Liver (tissue), 9 donors: ENCODE results near the gene PPARD. TPM values are rescaled to one million over a fixed set of nuclear protein-coding genes. Genes with fewer than 3 reads are reported as not detected.
A peak's percentile ranks its signal among the peaks of the same experiment; 100 is the strongest.

ENCODE experiments used
- DNase-seq: peaks from one replicate; pipeline ENCODE4 v3.0.0-alpha.2; 2017; ENCODE audit warnings: low spot score
- H3K27ac ChIP-seq, 2 donors: one replicate each; pipeline ENCODE4 v1.7.0; 2013; ENCODE audit warnings: inconsistent platforms in 2 of 2, low read length in 2 of 2, control low read depth in 1 of 2, low read depth in 1 of 2, mild to moderate bottlenecking in 1 of 2
- H3K27me3 ChIP-seq, 4 donors: one replicate each; pipeline versions ENCODE4 v1.6.1 to v1.7.0; 2013; ENCODE audit warnings: low read length in 3 of 4, inconsistent platforms in 1 of 4, mild to moderate bottlenecking in 1 of 4, moderate library complexity in 1 of 4; ENCODE audit not compliant: control insufficient read depth in 4 of 4, insufficient read depth in 4 of 4
- H3K36me3 ChIP-seq, 4 donors: one replicate each; pipeline versions ENCODE4 v1.6.1 to v1.7.0; 2013; ENCODE audit warnings: low read length in 3 of 4, mild to moderate bottlenecking in 3 of 4, low read depth in 1 of 4, moderate library complexity in 1 of 4; ENCODE audit not compliant: control insufficient read depth in 4 of 4, insufficient read depth in 3 of 4
- H3K4me1 ChIP-seq, 4 donors: one replicate each; pipeline versions ENCODE4 v1.6.1 to v1.7.0; 2013; ENCODE audit warnings: low read length in 3 of 4, mild to moderate bottlenecking in 3 of 4, moderate library complexity in 1 of 4; ENCODE audit not compliant: control insufficient read depth in 4 of 4, insufficient read depth in 4 of 4
- H3K4me3 ChIP-seq, 3 donors: one replicate each; pipeline versions ENCODE4 v1.6.1 to v1.7.0; 2013; ENCODE audit warnings: low read length in 3 of 3, control low read depth in 1 of 3, low read depth in 1 of 3, mild to moderate bottlenecking in 1 of 3
- H3K9ac ChIP-seq, 2 donors: one replicate each; pipeline ENCODE4 v1.7.0; 2013; ENCODE audit warnings: low read length in 2 of 2, mild to moderate bottlenecking in 2 of 2, moderate library complexity in 2 of 2, control low read depth in 1 of 2, low read depth in 1 of 2
- H3K9me3 ChIP-seq, 4 donors: one replicate each; pipeline versions ENCODE4 v1.6.1 to v1.7.0; 2013; ENCODE audit warnings: low read length in 3 of 4; ENCODE audit not compliant: control insufficient read depth in 4 of 4
- ATF3 ChIP-seq: IDR thresholded peaks from 2 replicates; pipeline ENCODE4 v1.6.1; 2016; ENCODE audit warnings: antibody characterized with exemption
- EGR1 ChIP-seq, 2 donors: IDR thresholded peaks; 2 replicates each; pipeline ENCODE4 v1.6.1; 2016 to 2018; ENCODE audit warnings: antibody characterized with exemption in 2 of 2, low read depth in 2 of 2
- FOXA1 ChIP-seq: IDR thresholded peaks from 2 replicates; pipeline ENCODE4 v1.6.1; 2016; ENCODE audit warnings: antibody characterized with exemption
- FOXA2 ChIP-seq: IDR thresholded peaks from 2 replicates; pipeline ENCODE4 v1.6.1; 2016; ENCODE audit warnings: antibody characterized with exemption
- GABPA ChIP-seq, 2 donors: IDR thresholded peaks in 1 of 2; conservative IDR thresholded peaks in 1 of 2; 2 replicates each; pipeline ENCODE4 v1.6.1; 2016; ENCODE audit warnings: antibody characterized with exemption in 2 of 2, mild to moderate bottlenecking in 1 of 2, moderate library complexity in 1 of 2
- HNF4A ChIP-seq, 2 donors: conservative IDR thresholded peaks; 2 replicates each; pipeline ENCODE4 v1.6.1; 2016; ENCODE audit warnings: antibody characterized with exemption in 2 of 2, mild to moderate bottlenecking in 2 of 2
- HNF4G ChIP-seq: IDR thresholded peaks from 2 replicates; pipeline ENCODE4 v1.6.1; 2016; ENCODE audit warnings: antibody characterized with exemption
- JUND ChIP-seq, 2 donors: IDR thresholded peaks; 2 replicates each; pipeline ENCODE4 v1.6.1; 2016; ENCODE audit warnings: antibody characterized with exemption in 2 of 2
- NR2F2 ChIP-seq: IDR thresholded peaks from 2 replicates; pipeline ENCODE4 v1.6.1; 2016; ENCODE audit warnings: antibody characterized with exemption
- RAD21 ChIP-seq, 2 donors: IDR thresholded peaks; 2 replicates each; pipeline ENCODE4 v1.6.1; 2016; ENCODE audit warnings: antibody characterized with exemption in 2 of 2, mild to moderate bottlenecking in 2 of 2
- RXRA ChIP-seq, 2 donors: IDR thresholded peaks; 2 replicates each; pipeline ENCODE4 v1.6.1; 2017 to 2018; ENCODE audit warnings: antibody characterized with exemption in 2 of 2, mild to moderate bottlenecking in 1 of 2
- SP1 ChIP-seq: IDR thresholded peaks from 2 replicates; pipeline ENCODE4 v1.6.1; 2018; ENCODE audit warnings: antibody characterized with exemption, mild to moderate bottlenecking
- TAF1 ChIP-seq: conservative IDR thresholded peaks from 2 replicates; pipeline ENCODE4 v1.6.1; 2016; ENCODE audit warnings: antibody characterized with exemption, mild to moderate bottlenecking
- YY1 ChIP-seq: IDR thresholded peaks from 2 replicates; pipeline ENCODE4 v1.6.1; 2016; ENCODE audit warnings: antibody characterized with exemption, mild to moderate bottlenecking
- WGBS: extraction: QIAGEN DNeasy Blood & Tissue Kit; methylation state at CpG from one replicate; pipeline ENCODE4 v1.1.7; 2013; 5-methylcytosine and 5-hydroxymethylcytosine counted together
- polyA plus RNA-seq, 2 donors: library from polyadenylated mRNA; stranded (reverse) in 1 of 2; unstranded in 1 of 2; fragments of 200-250 nt in 1 of 2; fragments of >200 nt in 1 of 2; fragmentation: Nextera tagmentation in 1 of 2; extraction: Ambion mirVana in 1 of 2; gene quantifications; one replicate each; pipeline versions ENCODE4 v1.2.1 to v1.2.3, GENCODE V29; 2013 to 2015
- total RNA-seq, 2 donors: library from RNA; depleted of rRNA; stranded (reverse); fragments of >200 nt; gene quantifications; one replicate each; pipeline ENCODE4 v1.2.3, GENCODE V29; 2014
- TF ChIP-seq, protein P1 (sequence below): IDR thresholded peaks from 2 replicates; pipeline ENCODE4 v1.6.1; 2016; ENCODE audit warnings: antibody characterized with exemption, mild to moderate bottlenecking
- TF ChIP-seq, protein P2 (sequence below): IDR thresholded peaks from 2 replicates; pipeline ENCODE4 v1.6.1; 2016; ENCODE audit warnings: antibody characterized with exemption
- TF ChIP-seq, protein P3 (sequence below): fragments of 150-350 bp; IDR thresholded peaks from 2 replicates; pipeline ENCODE4 v1.5.1; 2017; ENCODE audit warnings: improper control_type of control experiment, low read depth, low read length; ENCODE audit not compliant: missing input control
- TF ChIP-seq, protein P4 (sequence below): IDR thresholded peaks from 2 replicates; pipeline ENCODE4 v1.6.1; 2016; ENCODE audit warnings: antibody characterized with exemption
- donor health status: healthy.
- donor health status: healthy.
- donor health status: healthy.
- donor health status: healthy.
- donor health status: healthy.

PPARD gene
- total and polyA plus RNA-seq, 4 donors, result 2.1 to 7.8 (median 5.1) TPM

- TF ChIP-seq YY1 (peak; percentile 44), JUND (IDR thresholded peaks at IDR 0.05) (peak in 1 of 2 donors; percentile 64), ATF3 (no peak), EGR1 (IDR thresholded peaks at IDR 0.05; ENCODE audit: low read depth in 2 of 2) (peak in 1 of 2 donors; percentile 41), NR2F2 (peak; percentile 82), RAD21 (IDR thresholded peaks at IDR 0.05) (peak in 1 of 2 donors; percentile 41), GABPA (IDR thresholded peaks at IDR 0.05 in 1 of 2, conservative IDR thresholded peaks at IDR 0.05 in 1 of 2) (no peak), TAF1 (no peak), HNF4A (conservative IDR thresholded peaks at IDR 0.05) (peak; percentile 75 to 87), HNF4G (no peak), FOXA1 (no peak), SP1 (peak; percentile 76), RXRA (IDR thresholded peaks at IDR 0.05) (peak; percentile 97), FOXA2 (peak; percentile 56)
- TF ChIP-seq, protein P1, sequence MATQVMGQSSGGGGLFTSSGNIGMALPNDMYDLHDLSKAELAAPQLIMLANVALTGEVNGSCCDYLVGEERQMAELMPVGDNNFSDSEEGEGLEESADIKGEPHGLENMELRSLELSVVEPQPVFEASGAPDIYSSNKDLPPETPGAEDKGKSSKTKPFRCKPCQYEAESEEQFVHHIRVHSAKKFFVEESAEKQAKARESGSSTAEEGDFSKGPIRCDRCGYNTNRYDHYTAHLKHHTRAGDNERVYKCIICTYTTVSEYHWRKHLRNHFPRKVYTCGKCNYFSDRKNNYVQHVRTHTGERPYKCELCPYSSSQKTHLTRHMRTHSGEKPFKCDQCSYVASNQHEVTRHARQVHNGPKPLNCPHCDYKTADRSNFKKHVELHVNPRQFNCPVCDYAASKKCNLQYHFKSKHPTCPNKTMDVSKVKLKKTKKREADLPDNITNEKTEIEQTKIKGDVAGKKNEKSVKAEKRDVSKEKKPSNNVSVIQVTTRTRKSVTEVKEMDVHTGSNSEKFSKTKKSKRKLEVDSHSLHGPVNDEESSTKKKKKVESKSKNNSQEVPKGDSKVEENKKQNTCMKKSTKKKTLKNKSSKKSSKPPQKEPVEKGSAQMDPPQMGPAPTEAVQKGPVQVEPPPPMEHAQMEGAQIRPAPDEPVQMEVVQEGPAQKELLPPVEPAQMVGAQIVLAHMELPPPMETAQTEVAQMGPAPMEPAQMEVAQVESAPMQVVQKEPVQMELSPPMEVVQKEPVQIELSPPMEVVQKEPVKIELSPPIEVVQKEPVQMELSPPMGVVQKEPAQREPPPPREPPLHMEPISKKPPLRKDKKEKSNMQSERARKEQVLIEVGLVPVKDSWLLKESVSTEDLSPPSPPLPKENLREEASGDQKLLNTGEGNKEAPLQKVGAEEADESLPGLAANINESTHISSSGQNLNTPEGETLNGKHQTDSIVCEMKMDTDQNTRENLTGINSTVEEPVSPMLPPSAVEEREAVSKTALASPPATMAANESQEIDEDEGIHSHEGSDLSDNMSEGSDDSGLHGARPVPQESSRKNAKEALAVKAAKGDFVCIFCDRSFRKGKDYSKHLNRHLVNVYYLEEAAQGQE, result peak; percentile 49
- TF ChIP-seq, protein P2, sequence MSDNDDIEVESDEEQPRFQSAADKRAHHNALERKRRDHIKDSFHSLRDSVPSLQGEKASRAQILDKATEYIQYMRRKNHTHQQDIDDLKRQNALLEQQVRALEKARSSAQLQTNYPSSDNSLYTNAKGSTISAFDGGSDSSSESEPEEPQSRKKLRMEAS, result peak; percentile 72
- TF ChIP-seq, protein P3, sequence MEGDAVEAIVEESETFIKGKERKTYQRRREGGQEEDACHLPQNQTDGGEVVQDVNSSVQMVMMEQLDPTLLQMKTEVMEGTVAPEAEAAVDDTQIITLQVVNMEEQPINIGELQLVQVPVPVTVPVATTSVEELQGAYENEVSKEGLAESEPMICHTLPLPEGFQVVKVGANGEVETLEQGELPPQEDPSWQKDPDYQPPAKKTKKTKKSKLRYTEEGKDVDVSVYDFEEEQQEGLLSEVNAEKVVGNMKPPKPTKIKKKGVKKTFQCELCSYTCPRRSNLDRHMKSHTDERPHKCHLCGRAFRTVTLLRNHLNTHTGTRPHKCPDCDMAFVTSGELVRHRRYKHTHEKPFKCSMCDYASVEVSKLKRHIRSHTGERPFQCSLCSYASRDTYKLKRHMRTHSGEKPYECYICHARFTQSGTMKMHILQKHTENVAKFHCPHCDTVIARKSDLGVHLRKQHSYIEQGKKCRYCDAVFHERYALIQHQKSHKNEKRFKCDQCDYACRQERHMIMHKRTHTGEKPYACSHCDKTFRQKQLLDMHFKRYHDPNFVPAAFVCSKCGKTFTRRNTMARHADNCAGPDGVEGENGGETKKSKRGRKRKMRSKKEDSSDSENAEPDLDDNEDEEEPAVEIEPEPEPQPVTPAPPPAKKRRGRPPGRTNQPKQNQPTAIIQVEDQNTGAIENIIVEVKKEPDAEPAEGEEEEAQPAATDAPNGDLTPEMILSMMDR, result no peak
- TF ChIP-seq, protein P4, sequence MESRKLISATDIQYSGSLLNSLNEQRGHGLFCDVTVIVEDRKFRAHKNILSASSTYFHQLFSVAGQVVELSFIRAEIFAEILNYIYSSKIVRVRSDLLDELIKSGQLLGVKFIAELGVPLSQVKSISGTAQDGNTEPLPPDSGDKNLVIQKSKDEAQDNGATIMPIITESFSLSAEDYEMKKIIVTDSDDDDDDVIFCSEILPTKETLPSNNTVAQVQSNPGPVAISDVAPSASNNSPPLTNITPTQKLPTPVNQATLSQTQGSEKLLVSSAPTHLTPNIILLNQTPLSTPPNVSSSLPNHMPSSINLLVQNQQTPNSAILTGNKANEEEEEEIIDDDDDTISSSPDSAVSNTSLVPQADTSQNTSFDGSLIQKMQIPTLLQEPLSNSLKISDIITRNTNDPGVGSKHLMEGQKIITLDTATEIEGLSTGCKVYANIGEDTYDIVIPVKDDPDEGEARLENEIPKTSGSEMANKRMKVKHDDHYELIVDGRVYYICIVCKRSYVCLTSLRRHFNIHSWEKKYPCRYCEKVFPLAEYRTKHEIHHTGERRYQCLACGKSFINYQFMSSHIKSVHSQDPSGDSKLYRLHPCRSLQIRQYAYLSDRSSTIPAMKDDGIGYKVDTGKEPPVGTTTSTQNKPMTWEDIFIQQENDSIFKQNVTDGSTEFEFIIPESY, result no peak
- Histone ChIP-seq H3K9me3 (no peaks in the 10 kb centered on the region), H3K27ac (peak overlapping the region; percentile 40 to 78), H3K27me3 (no peaks in the 10 kb centered on the region), H3K36me3 (no peaks in the 10 kb centered on the region), H3K4me1 (peaks cover 11 to 38% (median 33%) of the 10 kb centered on the region in 4 donors), H3K9ac (no peak overlapping the region), H3K4me3 (no peak overlapping the region)
- 62% methylated on average over 8 of the region's 8 CpGs for WGBS
- peak; percentile 42 for DNase-seq
Measured at GRCh38 chr6:35402136-35402855, 59.9 kb downstream of the PPARD start.
